PC-3 (cell line): Measurements from ENCODE around the gene KPNA5.

ENCODE experiments used
- CTCF ChIP-seq: fragments of 300-600 bp; sonication (generic); conservative IDR thresholded peaks from 2 replicates; pipeline ENCODE4 v1.5.1; 2017; ENCODE audit warnings: antibody characterized with exemption, low read depth, mild to moderate bottlenecking, low read length
- EZH2 ChIP-seq: fragments of 300-600 bp; sonication (generic); IDR thresholded peaks from one replicate; pipeline ENCODE4 v1.6.1; 2017; ENCODE audit warnings: antibody characterized with exemption, mild to moderate bottlenecking, low read length; ENCODE audit not compliant: unreplicated experiment
- EZH2phosphoT487 ChIP-seq: fragments of 300-600 bp; sonication (generic); IDR thresholded peaks from 2 replicates; pipeline ENCODE4 v1.6.1; 2018; ENCODE audit warnings: mild to moderate bottlenecking, antibody characterized with exemption, low read length, borderline replicate concordance

GRCh38 chr6:116631379-116631990 is 49.5 kb upstream of the KPNA5 start:
- no peak for TF ChIP-seq CTCF
- TF ChIP-seq EZH2, result no peak
- TF ChIP-seq EZH2phosphoT487, result no peak
